ENCODE results near the gene ASTE1.

- TF ChIP-seq, protein P1, sequence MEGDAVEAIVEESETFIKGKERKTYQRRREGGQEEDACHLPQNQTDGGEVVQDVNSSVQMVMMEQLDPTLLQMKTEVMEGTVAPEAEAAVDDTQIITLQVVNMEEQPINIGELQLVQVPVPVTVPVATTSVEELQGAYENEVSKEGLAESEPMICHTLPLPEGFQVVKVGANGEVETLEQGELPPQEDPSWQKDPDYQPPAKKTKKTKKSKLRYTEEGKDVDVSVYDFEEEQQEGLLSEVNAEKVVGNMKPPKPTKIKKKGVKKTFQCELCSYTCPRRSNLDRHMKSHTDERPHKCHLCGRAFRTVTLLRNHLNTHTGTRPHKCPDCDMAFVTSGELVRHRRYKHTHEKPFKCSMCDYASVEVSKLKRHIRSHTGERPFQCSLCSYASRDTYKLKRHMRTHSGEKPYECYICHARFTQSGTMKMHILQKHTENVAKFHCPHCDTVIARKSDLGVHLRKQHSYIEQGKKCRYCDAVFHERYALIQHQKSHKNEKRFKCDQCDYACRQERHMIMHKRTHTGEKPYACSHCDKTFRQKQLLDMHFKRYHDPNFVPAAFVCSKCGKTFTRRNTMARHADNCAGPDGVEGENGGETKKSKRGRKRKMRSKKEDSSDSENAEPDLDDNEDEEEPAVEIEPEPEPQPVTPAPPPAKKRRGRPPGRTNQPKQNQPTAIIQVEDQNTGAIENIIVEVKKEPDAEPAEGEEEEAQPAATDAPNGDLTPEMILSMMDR (IDR thresholded peaks at IDR 0.05; ENCODE audit: insufficient read depth, low read depth, low read length) = no peak
- no peak for TF ChIP-seq EZH2 (IDR thresholded peaks at IDR 0.05; ENCODE audit: insufficient read depth, low read length)
These were observed 58.4 kb downstream of the ASTE1 start for GRCh38 chr3:130968221-130968620.

Data from astrocyte (in vitro differentiated cells and primary cell).